HEK293 (cell line): ENCODE results near the gene PRKG2.

Experiments used
- CTCF ChIP-seq: fragments of 450-650 bp; formaldehyde crosslinking; IDR thresholded peaks from 2 replicates; pipeline ENCODE4 v1.5.1; 2016; ENCODE audit warnings: missing biosample characterization, missing genetic modification characterization
- PATZ1 ChIP-seq: fragments of 450-650 bp; formaldehyde crosslinking; IDR thresholded peaks from 2 replicates; pipeline ENCODE4 v1.5.1; 2016; ENCODE audit warnings: missing biosample characterization, missing genetic modification characterization
- ZNF311 ChIP-seq: fragments of 450-650 bp; formaldehyde crosslinking; IDR thresholded peaks from 2 replicates; pipeline ENCODE4 v1.5.1; 2017; ENCODE audit warnings: missing biosample characterization, missing genetic modification characterization, borderline replicate concordance
- ZNF660 ChIP-seq: fragments of 450-650 bp; IDR thresholded peaks from 2 replicates; pipeline ENCODE4 v1.5.1; 2018; ENCODE audit warnings: missing biosample characterization, mild to moderate bottlenecking, missing genetic modification characterization
- ZNF747 ChIP-seq: fragments of 450-650 bp; formaldehyde crosslinking; IDR thresholded peaks from 2 replicates; pipeline ENCODE4 v1.5.1; 2016; ENCODE audit warnings: missing biosample characterization, missing genetic modification characterization

GRCh38 chr4:81260443-81261101, 45.5 kb upstream of the PRKG2 start:
- TF ChIP-seq ZNF311 (tag by site-specific recombination) = no peak
- no peak for TF ChIP-seq CTCF (tag by site-specific recombination)
- no peak for TF ChIP-seq PATZ1 (tag by site-specific recombination)
- no peak for TF ChIP-seq ZNF747 (tag by site-specific recombination)
- TF ChIP-seq ZNF660 (tag by site-specific recombination) = no peak
